ENCODE results near the gene WDR88.

DNA sequence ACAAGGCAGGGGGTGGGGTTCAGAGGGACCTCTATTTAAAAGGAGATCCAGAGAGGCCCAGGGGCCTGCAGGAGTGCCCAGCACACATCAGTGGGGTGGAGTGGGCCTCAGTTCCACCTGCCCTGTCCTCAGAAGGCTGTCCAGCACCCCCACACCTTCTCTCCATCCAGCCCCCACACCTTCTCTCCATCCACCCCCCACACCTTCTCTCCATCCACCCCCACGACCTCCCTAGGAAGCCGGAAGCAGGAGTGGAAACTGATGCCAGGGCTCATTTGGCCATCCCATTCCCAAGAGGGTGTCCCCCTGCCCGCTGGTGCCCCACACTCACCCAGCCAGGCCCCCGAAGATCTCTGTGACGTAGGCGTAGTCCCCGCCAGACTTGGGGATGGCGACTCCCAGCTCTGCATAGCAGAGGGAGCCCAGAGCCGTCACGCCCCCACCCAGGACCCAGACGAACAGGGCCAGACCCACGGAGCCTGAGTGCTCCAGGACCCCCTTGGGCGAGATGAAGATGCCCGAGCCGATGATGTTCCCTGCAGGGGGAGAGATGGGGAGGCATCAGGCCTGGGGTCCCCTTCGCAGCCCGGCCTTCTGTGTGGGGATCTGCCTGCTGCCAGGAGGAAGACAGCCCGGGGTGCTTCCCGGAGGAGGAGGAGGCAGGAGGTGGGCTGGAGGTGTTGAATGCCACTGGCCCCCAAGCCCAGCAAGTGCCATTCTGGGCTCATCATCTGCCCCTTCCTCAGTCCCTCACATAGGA is 83.7 kb downstream of the WDR88 start:
- TF ChIP-seq, protein P1, sequence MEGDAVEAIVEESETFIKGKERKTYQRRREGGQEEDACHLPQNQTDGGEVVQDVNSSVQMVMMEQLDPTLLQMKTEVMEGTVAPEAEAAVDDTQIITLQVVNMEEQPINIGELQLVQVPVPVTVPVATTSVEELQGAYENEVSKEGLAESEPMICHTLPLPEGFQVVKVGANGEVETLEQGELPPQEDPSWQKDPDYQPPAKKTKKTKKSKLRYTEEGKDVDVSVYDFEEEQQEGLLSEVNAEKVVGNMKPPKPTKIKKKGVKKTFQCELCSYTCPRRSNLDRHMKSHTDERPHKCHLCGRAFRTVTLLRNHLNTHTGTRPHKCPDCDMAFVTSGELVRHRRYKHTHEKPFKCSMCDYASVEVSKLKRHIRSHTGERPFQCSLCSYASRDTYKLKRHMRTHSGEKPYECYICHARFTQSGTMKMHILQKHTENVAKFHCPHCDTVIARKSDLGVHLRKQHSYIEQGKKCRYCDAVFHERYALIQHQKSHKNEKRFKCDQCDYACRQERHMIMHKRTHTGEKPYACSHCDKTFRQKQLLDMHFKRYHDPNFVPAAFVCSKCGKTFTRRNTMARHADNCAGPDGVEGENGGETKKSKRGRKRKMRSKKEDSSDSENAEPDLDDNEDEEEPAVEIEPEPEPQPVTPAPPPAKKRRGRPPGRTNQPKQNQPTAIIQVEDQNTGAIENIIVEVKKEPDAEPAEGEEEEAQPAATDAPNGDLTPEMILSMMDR (IDR thresholded peaks at IDR 0.05), result no peak
- TF ChIP-seq ZFX (IDR thresholded peaks at IDR 0.05; ENCODE audit: borderline replicate concordance), result no peak

Measured in 22Rv1 (cell line).